ENCODE measurements around the gene CHL1.

DNA sequence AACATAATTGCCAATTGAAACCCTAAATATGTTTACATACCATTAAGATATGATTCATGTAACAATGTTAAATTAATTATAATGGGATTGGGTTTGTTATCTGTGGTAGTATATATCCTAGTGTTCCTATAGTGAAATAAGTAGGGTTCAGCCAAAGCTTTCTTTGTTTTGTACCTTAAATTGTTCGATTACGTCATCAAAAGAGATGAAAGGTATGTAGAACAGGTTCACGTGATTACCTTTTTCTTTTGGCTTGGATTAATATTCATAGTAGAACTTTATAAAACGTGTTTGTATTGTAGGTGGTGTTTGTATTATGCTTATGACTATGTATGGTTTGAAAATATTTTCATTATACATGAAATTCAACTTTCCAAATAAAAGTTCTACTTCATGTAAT, 212.4 kb downstream of the CHL1 start:
- TF ChIP-seq CTCF (IDR thresholded peaks at IDR 0.05) (no peak), EZH2 (IDR thresholded peaks at IDR 0.05; ENCODE audit: borderline replicate concordance, insufficient read depth, low read depth, low read length, poor library complexity, severe bottlenecking) (no peak)
